ENCODE data around the gene FOXA1.
A peak's percentile ranks its signal among the peaks of the same experiment; 100 is the strongest.

FOXA1 gene

GRCh38 chr14:37594971-37595808, at the start of gene FOXA1, which contains the start of gene TTC6:
Gene FOXA1 (minus strand): TSS chr14:37595249. CDS start chr14:37594972, 277 bp downstream.
Gene TTC6 (plus strand): TSS chr14:37595629. CDS start chr14:37622065, 26,436 bp downstream.
- peak; percentile 45 for DNase-seq (ENCODE audit: low read depth)

GRCh38 chr14:37643701-37644100, 48.7 kb upstream of the FOXA1 start:
- no peak for DNase-seq (ENCODE audit: low read depth)

- no peak for DNase-seq (ENCODE audit: low read depth)
Observed at GRCh38 chr14:37642125-37642524, 47.1 kb upstream of the FOXA1 start.

- no peak for DNase-seq (ENCODE audit: low read depth)
Observed at GRCh38 chr14:37641117-37641516, 46.1 kb upstream of the FOXA1 start.

- no peak for DNase-seq (ENCODE audit: low read depth)
Observed at GRCh38 chr14:37638599-37638998, 43.5 kb upstream of the FOXA1 start.

- DNase-seq (ENCODE audit: low read depth): no peak
Observed at GRCh38 chr14:37637341-37637740, 42.3 kb upstream of the FOXA1 start.

GRCh38 chr14:37625597-37626595, 30.8 kb upstream of the FOXA1 start:
- no peak for DNase-seq (ENCODE audit: low read depth)

- no peak for DNase-seq (ENCODE audit: low read depth)
Observed at GRCh38 chr14:37623971-37624370, 28.9 kb upstream of the FOXA1 start.

GRCh38 chr14:37623426-37623951, 28.4 kb upstream of the FOXA1 start:
- DNase-seq (ENCODE audit: low read depth): peak; percentile 88

- DNase-seq (ENCODE audit: low read depth): no peak
Observed at GRCh38 chr14:37622231-37622923, 27.3 kb upstream of the FOXA1 start.

GRCh38 chr14:37620856-37621255, 25.8 kb upstream of the FOXA1 start:
- no peak for DNase-seq (ENCODE audit: low read depth)

GRCh38 chr14:37618498-37619028, 23.5 kb upstream of the FOXA1 start:
- DNase-seq (ENCODE audit: low read depth): no peak

- no peak for DNase-seq (ENCODE audit: low read depth)
Observed at GRCh38 chr14:37617864-37618365, 22.9 kb upstream of the FOXA1 start.

GRCh38 chr14:37616853-37617252, 21.8 kb upstream of the FOXA1 start:
- DNase-seq (ENCODE audit: low read depth): no peak

GRCh38 chr14:37615582-37616289, 20.7 kb upstream of the FOXA1 start:
- no peak for DNase-seq (ENCODE audit: low read depth)

GRCh38 chr14:37610945-37611523, 16.0 kb upstream of the FOXA1 start:
- no peak for DNase-seq (ENCODE audit: low read depth)

- no peak for DNase-seq (ENCODE audit: low read depth)
Observed at GRCh38 chr14:37608649-37609048, 13.6 kb upstream of the FOXA1 start.

- DNase-seq (ENCODE audit: low read depth): no peak
Observed at GRCh38 chr14:37606678-37607077, 11.6 kb upstream of the FOXA1 start.

GRCh38 chr14:37603688-37604251, 8.7 kb upstream of the FOXA1 start:
- no peak for DNase-seq (ENCODE audit: low read depth)

Measured in ELR (cell line).